COLO668 (cell line): ENCODE data around the gene ZDHHC4.
A peak's percentile ranks its signal among the peaks of the same experiment; 100 is the strongest.

Experiments
- DNase-seq: peaks from one replicate; lab custom pipeline; 2025; ENCODE audit not compliant: unreplicated experiment; lab: John Stamatoyannopoulos, UW

The ZDHHC4 gene

GRCh38 chr7:6604458-6604857 is 27.2 kb downstream of the ZDHHC4 start:
- no peak for DNase-seq

GRCh38 chr7:6606866-6607583 is 29.8 kb downstream of the ZDHHC4 start:
- DNase-seq = no peak

GRCh38 chr7:6607651-6608051 is 30.4 kb downstream of the ZDHHC4 start:
- no peak for DNase-seq

GRCh38 chr7:6608081-6608480 is 30.8 kb downstream of the ZDHHC4 start:
- DNase-seq = no peak

GRCh38 chr7:6608794-6609193 is 31.5 kb downstream of the ZDHHC4 start:
- no peak for DNase-seq

GRCh38 chr7:6612819-6613218 is 35.6 kb downstream of the ZDHHC4 start:
- DNase-seq = no peak

- no peak for DNase-seq
Measured at GRCh38 chr7:6613706-6614105, 36.5 kb downstream of the ZDHHC4 start.

- DNase-seq = peak; percentile 47
Measured at GRCh38 chr7:6614953-6615722, 37.9 kb downstream of the ZDHHC4 start, which contains the start of gene ZNF853. TSS of gene ZNF853 (plus strand) at chr7:6615610. CDS start at chr7:6616175, 565 bp downstream.

GRCh38 chr7:6615723-6616555 is 38.7 kb downstream of the ZDHHC4 start:
- peak; percentile 87 for DNase-seq

- no peak for DNase-seq
Measured at GRCh38 chr7:6616854-6617643, 39.8 kb downstream of the ZDHHC4 start.

- DNase-seq = no peak
Measured at GRCh38 chr7:6618621-6619020, 41.4 kb downstream of the ZDHHC4 start.

- no peak for DNase-seq
Measured at GRCh38 chr7:6619961-6620360, 42.7 kb downstream of the ZDHHC4 start.

GRCh38 chr7:6621195-6622133 is 44.2 kb downstream of the ZDHHC4 start:
- DNase-seq = no peak

GRCh38 chr7:6622134-6622710 is 45.0 kb downstream of the ZDHHC4 start:
- DNase-seq = no peak

- no peak for DNase-seq
Measured at GRCh38 chr7:6623589-6624245, 46.5 kb downstream of the ZDHHC4 start.

- no peak for DNase-seq
Measured at GRCh38 chr7:6624246-6624611, 47.0 kb downstream of the ZDHHC4 start.

- peak; percentile 68 for DNase-seq
Measured at GRCh38 chr7:6628045-6628444, 50.8 kb downstream of the ZDHHC4 start.

GRCh38 chr7:6630007-6630849 is 53.0 kb downstream of the ZDHHC4 start:
- no peak for DNase-seq
